Lower leg skin (tissue), 3 donors: ENCODE results near the gene GRM8.

Experiments
- POLR2A ChIP-seq, 2 donors: fragments of 450-650 bp; IDR thresholded peaks; one replicate each; pipeline ENCODE4 v1.6.1; 2016 to 2017; ENCODE audit warnings: antibody characterized with exemption in 2 of 2, mild to moderate bottlenecking in 1 of 2, moderate library complexity in 1 of 2
- TF ChIP-seq, protein P1 (sequence below), 3 donors: fragments of 450-650 bp; IDR thresholded peaks; one replicate each; pipeline ENCODE4 v1.5.1; 2016; ENCODE audit warnings: antibody characterized with exemption in 3 of 3, mild to moderate bottlenecking in 3 of 3, moderate library complexity in 2 of 3

DNA sequence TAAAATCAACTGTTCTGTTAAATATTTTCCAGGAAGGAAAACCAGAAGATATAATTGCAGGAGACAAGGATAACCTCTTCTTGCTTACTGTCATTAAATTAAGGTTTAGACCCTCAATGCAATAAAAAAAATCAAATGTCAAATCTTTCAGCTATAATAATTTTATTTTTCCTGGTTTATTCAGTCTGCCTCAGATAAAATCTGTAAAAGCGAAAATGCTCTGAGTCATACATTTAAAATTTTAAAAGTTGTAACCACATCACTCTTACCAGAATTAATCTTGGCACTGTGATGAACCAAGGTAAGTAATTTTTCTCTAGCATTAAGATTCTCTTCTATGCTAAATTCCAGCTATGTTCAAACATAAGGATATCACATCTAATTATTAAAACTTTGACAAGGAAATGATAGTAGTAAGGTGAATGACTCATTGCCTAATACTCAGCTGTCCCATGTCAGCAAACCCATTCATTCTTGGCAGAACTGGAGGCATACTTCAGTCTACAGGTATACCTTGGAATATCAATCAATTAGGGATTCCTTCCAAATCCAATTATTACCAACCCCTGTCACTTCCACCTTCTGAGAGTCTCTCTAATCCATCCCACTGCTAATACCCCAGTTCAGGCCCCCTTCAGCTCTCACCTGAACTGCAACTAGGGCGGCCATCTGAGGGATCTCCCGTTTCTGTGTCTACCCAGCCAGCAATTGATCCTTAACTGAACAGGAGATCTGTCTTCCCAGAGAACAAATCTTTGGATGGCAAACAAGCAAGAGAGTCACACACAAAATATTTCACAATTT, 434.1 kb downstream of the GRM8 start:
- no peak for TF ChIP-seq POLR2A (IDR thresholded peaks at IDR 0.05)
- TF ChIP-seq, protein P1, sequence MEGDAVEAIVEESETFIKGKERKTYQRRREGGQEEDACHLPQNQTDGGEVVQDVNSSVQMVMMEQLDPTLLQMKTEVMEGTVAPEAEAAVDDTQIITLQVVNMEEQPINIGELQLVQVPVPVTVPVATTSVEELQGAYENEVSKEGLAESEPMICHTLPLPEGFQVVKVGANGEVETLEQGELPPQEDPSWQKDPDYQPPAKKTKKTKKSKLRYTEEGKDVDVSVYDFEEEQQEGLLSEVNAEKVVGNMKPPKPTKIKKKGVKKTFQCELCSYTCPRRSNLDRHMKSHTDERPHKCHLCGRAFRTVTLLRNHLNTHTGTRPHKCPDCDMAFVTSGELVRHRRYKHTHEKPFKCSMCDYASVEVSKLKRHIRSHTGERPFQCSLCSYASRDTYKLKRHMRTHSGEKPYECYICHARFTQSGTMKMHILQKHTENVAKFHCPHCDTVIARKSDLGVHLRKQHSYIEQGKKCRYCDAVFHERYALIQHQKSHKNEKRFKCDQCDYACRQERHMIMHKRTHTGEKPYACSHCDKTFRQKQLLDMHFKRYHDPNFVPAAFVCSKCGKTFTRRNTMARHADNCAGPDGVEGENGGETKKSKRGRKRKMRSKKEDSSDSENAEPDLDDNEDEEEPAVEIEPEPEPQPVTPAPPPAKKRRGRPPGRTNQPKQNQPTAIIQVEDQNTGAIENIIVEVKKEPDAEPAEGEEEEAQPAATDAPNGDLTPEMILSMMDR (IDR thresholded peaks at IDR 0.05): no peak
